Adipose tissue (tissue), 3 donors: Measurements from ENCODE around the gene IGSF6. TPM values are rescaled to one million over a fixed set of nuclear protein-coding genes. Genes with fewer than 3 reads are reported as not detected.
"Not testable (repeated sequence)": the region's sequence is repeated elsewhere in the genome, so short reads cannot be mapped to it uniquely, and the experiment has no call there.

Experiments
- H3K27ac ChIP-seq: one replicate; pipeline ENCODE4 v1.5.1; 2013; ENCODE audit warnings: low read depth, low read length
- WGBS, 3 donors: extraction: QIAGEN DNeasy Blood & Tissue Kit; methylation state at CpG; one replicate each; pipeline ENCODE4 v1.1.7; 2013; 5-methylcytosine and 5-hydroxymethylcytosine counted together
- polyA plus RNA-seq, 3 donors: library from polyadenylated mRNA; stranded (reverse); fragments of 200-250 nt; gene quantifications; one replicate each; pipeline ENCODE4 v1.2.3, GENCODE V29; 2013
- donor health status: healthy with polysubstance abuse.
- donor health status: Bipolar disorder and iron deficiency.
- donor health status: healthy.

The IGSF6 gene
- polyA plus RNA-seq, 3 donors: 0.32 to 4.6 (median 3.8) TPM

DNA sequence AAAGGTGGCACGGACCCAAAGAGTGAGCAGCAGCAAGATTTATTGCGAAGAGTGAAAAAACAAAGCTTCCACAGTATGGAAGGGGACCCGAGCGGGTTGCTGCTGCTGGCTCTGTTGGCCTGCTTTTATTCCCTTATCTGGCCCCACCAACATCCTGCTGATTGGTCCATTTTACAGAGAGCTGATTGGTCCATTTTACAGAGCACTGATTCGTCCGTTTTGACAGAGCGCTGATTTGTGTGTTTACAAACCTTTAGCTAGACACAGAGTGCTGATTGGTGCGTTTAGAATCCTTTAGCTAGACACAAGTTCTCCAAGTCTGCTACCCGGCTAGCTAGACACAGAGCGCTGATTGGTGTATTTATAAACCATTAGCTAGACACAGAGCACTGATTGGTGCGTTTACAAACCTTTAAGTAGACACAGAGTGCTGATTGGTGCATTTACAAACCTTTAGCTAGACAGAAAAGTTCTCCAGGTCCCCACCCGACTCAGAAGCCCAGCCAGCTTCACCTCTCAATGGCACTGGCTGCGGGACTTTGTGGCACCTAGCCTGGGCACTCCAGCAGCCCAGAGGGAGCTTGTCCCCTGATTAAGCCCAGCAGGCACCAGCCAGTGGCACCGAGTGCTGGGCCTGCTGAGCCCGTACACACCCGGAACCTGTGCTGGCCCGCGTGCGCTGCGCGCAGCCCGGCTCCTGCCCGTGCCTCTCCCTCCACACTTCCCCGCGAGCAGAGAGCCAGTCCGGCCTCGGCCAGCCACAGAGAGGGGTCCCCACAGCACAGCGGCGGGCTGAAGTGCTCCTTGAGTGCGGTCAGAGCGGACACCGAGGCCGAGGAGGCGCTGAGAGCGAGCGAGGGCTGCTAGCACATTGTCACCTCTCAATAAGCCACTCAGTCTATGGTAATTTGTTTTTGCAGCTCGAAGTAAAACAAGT, 15.1 kb downstream of the IGSF6 start:
- WGBS, 3 donors: 94 to 96% (median 95%) methylated on average over 28 to 37 of the region's 37 CpGs
- H3K27ac ChIP-seq: no peak overlapping the region

DNA sequence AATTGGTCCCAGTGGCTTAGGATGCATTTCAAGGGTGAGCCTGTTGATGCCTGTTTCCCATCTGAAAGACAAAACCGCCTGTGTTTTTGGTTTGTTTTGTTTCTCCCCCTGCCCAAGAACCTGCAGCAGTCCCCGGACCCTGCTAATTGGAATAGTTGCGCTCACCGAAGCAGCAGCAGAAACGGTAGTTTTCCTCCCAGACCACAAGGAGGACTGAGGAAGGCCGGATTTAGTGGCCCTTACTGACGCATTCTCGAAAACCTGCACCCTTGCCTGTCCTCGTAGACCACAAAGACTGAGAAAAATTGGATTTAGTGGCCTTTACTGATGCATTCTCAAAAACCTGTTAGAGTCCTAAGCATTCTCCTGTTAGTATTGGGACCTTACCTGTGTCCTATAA, 16.7 kb downstream of the IGSF6 start:
- WGBS, 3 donors: 95 to 98% (median 96%) methylated on average over 9 of the region's 9 CpGs
- not testable (repeated sequence) for H3K27ac ChIP-seq

DNA sequence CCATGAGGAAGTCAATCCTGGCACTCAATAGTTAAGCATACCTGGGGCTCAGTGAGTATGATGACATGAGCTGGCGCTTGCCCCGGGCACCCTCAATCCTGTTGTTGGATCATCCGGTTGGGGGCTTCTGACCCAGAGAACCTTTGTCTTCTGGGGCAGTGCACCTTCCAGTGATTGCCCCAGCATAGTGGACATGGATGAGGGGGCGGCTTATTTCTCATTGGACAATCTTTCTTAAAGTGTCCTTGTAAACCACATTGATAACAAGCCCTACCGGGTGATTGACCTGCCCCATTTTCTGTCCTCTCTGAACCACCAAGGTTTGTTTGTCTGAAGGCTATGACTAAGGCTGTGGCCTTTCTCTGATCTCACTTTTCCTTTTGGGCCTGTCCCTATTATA, 18.2 kb downstream of the IGSF6 start:
- 86 to 95% (median 92%) methylated on average over 5 of the region's 5 CpGs for WGBS, 3 donors
- H3K27ac ChIP-seq: no peak overlapping the region

DNA sequence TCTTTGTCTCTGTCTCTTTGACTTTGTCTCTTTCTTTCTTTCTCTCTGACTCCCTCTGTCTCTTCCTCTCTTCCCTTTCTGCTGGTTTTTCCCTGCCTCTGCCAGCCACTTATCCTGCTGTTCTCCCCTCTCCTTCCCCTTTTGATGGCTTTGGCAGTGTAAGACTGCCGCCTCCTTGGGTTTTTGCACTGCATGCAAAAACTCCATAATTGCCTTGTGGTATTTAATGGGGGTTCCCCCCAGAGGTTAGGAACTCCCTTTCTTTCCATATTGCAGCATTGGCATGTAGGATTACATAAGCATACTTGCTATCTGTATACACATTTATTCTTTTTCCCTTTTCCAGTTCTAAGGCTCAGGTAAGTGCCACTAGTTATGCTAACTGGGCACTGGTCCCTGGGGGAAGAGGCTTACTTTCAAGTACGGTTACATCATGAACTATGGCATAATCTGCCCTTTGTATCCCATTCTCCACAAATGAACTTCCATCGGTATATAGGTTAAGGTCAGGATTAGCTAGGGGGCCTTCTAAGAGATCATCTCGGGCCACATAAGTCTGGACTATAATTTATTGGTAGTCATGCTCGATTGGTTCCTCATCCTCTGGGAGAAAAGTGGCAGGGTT, 20.3 kb downstream of the IGSF6 start:
- WGBS, 3 donors: 72 to 84% (median 76%) methylated on average over 5 of the region's 5 CpGs
- not testable (repeated sequence) for H3K27ac ChIP-seq

DNA sequence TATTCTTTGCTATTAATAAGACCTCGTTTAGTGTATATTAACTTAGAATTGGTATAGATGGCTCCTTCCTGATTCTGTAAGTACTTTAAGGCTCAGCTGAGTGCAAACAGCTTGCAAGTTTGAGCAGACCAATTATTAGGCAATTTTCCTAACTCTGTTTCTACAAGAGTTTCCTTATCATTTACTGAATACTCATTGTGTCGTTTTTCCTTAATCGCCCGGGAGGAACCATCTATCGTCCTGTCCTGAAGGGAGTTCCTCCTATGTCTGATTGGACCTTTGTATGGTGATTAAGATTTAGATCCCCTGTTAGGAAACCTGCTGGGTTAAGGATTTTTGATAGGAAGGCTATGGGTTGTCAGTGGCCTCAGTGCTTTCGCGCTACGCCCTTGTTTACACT, 21.0 kb downstream of the IGSF6 start:
- H3K27ac ChIP-seq: not testable (repeated sequence)
- WGBS, 3 donors: 69 to 79% (median 75%) methylated on average over 8 of the region's 8 CpGs

DNA sequence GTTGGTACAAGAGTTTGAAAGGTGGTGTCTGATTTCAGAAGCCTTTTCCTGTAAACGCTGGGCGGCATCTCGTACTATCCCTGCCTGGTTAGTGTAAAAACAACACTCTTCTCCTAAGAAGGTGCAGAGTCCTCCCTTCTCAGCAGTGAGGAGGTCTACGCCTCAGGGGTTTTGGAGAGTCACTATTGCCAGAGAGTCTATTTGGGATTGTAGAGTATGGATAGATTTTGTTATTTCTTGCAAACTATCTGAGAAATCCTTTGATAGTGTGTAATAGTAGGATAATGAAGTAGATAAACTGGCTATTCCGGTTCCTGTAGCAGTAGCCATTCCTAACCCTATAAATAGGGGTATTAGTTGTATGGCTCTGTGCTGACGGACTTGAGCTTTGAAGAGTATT, 21.5 kb downstream of the IGSF6 start:
- 76 to 84% (median 83%) methylated on average over 6 of the region's 6 CpGs for WGBS, 3 donors
- H3K27ac ChIP-seq: not testable (repeated sequence)

DNA sequence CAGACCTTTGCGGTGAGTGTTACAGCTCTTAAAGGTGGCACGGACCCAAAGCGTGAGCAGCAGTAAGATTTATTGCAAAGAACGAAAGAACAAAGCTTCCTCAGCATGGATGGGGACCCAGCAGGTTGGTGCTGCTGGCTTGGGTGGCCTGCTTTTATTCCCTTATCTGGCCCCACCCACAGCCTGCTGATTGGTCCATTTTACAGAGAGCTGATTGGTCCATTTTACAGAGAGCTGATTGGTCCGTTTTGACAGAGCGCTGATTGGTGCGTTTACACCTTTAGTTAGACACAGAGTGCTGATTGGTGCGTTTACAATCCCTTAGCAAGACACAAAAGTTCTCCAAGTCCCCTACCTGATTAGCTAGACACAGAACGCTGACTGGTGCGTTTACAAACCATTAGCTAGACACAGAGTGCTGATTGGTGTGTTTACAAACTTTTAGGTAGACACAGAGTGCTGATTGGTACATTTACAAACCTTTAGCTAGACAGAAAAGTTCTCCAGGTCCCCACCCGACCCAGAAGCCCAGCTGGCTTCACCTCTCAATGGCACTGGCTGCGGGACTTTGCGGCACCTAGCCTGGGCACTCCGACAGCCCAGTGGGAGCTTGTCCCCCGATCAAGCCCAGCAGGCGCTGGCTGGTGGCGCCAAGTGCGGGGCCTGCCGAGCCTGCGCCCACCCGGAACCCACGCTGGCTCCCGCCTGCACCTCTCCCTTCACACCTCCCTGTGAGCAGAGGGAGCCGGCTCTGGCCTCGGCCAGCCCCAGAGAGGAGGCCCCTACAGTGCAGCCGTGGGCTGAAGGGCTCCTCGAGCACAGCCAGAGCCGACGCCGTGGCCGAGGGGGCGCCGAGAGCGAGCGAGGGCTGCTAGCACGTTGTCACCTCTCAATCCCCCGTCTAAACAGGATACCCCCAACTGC, 22.5 kb downstream of the IGSF6 start:
- 98% methylated on average over 35 to 37 of the region's 37 CpGs for WGBS, 3 donors
- not testable (repeated sequence) for H3K27ac ChIP-seq

DNA sequence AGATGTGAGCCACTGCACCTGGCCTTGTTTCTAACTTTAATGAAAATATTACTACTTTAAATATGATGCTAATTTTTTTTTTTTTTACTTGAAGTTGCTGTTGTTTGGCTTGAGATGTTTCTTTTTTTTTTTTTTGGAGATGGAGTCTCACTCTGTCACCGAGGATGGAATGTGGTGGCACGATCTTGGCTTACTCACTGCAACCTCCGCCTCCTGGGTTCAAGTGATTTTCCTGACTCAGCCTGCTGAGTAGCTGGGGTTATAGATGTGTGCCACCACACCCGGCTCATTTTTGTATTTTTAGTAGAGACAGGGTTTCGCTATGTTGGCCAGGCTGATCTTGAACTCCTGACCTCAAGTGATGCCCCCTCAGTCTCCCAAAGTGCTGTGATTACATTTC, 23.6 kb downstream of the IGSF6 start:
- no peak overlapping the region for H3K27ac ChIP-seq
- WGBS, 3 donors: 96 to 97% (median 96%) methylated on average over 5 of the region's 5 CpGs

DNA sequence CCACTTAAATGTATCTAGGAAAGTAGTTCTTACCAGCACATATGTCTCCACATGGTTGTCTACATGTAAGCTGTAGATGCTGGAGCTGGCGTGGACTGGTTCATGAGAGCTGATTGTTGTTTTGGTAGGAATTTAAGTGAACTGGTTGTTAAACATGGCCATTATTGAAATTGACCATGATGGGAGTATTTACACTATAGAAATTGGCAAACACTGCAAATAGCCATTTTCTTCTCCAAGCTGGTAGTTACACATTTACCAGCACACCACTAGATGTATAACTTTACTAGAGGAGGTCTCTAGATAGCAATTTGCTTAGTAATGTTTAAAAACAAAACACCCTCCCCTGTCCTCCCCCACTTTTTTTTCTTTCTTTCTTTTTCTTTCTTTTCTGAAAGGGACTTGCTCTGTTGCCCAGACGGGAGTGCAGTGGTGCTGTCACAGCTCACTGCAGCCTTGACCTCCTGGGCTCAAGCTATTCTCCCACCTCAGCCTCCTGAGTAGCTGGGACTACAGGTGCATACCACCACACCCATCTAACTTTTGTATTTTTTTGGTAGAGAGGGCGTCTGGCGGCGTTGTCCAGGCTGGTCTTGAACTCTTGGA, 24.2 kb downstream of the IGSF6 start:
- H3K27ac ChIP-seq: no peak overlapping the region
- 96 to 100% (median 98%) methylated on average over 5 of the region's 5 CpGs for WGBS, 3 donors

DNA sequence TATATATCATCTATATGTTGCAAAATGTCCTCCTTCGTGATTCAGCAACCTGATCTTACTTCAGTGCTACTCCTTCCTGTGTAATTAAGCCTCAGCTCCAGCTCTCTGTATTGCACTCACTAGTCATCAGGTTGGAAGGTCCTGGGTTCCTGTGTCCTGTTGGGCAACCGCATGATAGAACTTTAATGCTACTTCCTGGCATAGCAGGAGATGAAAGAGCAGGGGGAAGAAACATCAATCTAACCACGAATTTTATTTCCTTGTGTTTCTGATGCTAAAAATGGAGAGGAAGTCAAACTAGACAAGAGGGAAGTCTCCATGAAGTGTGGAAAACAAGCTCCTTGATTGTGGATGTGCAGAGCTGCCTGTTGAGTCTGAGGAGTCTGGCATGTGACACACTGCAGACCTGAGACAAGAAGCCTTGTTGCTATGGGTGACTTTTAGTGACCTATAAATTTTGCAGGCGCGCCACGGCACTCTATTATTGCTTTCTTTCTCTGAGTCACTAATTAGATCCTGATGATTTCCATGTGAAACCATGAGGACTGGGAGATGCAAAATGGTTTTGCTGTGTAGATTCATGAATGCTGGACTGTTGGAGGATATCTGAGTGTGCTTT, 25.6 kb downstream of the IGSF6 start:
- 23 to 70% (median 32%) methylated on average over 6 of the region's 6 CpGs for WGBS, 3 donors
- no peak overlapping the region for H3K27ac ChIP-seq

DNA sequence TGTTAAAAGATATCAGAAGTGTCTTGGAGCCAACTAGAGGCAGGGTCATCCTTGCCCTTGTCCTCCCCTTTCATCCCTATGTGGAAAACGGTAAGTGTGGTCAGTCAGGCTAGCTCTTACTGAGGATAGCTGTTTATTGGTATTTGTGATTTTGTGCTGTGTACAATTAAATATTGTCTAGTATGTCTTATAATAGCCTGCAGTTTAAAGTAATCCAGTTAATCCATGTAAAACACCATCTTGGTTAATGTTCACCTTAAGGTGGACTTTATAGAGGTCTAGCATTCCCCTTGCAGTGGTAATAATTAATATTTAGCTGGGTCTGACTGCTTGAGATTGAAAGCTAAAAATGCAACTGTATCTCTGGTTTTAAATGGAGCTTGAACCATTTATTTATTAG, 27.4 kb downstream of the IGSF6 start:
- H3K27ac ChIP-seq: no peak overlapping the region
- 73 to 84% (median 74%) methylated on average over 1 of the region's 1 CpG for WGBS, 3 donors

DNA sequence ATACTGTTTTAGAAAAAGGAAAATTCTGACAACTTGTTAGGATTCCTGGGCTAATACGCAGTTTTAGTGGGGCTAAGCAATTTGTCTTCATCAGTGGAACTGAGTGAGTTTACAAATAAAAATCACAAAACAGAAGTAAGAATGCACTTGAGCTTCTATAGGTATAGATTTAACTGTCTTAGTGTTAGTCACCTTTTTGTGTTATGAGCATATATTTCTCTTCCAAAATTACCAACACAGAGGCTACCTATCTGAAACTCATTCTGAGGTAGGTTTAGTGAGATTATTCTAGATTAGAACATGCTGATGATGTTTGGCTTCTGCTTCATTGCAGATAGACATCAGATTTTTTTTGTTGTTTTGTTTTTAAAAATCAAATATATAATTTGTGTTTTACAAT, 29.9 kb downstream of the IGSF6 start:
- no peak overlapping the region for H3K27ac ChIP-seq
- 93 to 98% (median 98%) methylated on average over 1 of the region's 1 CpG for WGBS, 3 donors

DNA sequence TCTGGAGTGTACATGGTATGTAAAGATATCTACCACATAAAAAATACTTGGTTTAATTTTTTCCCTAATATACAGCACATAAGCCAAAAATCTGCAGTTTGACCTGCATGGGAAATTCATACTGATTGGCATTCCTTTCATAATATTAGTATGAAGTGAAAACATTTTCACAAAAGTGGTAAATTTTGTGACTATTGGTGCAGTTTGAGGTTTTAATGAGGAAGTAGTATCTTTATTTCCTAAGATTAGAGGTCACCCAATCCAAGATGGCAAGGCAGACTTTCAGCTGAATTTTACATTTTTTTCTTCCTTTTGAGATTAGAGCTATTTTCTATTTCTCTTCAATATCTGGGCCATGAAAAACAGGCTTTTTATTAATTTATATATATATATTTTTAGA, 31.8 kb downstream of the IGSF6 start:
- no peak overlapping the region for H3K27ac ChIP-seq

DNA sequence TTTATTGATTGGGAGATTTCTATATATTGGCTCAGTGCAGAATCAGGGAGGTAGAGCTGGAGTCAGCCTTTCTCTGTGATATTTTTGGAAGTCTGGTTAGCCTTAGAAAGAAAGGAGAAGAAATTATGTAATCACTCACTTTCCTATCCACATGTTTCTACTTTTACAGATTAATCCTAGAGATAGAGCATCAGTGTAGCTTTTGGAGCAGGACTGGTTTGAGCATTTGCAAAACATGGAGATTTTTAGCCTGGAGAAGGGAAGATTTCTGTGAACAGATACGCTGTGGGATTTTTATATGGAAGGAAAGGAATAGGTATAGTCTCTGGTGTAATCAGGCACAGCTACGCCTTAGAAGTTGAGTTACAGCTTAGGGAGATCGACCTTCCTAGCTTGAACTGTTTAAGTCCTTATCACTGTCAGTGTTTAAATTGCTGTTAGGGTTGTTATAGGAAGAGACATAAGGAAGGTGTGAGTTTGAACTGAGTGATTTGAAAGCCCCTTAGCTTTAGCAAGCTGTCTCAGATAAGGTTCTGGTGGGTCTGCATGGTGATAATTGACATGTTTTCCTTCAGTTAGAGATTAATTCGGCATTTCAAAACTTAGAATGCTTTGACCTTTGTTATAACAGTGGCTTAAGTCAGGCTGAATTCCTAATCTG, 32.5 kb downstream of the IGSF6 start:
- H3K27ac ChIP-seq: no peak overlapping the region
- WGBS, 3 donors: 89 to 93% (median 90%) methylated on average over 4 of the region's 4 CpGs

DNA sequence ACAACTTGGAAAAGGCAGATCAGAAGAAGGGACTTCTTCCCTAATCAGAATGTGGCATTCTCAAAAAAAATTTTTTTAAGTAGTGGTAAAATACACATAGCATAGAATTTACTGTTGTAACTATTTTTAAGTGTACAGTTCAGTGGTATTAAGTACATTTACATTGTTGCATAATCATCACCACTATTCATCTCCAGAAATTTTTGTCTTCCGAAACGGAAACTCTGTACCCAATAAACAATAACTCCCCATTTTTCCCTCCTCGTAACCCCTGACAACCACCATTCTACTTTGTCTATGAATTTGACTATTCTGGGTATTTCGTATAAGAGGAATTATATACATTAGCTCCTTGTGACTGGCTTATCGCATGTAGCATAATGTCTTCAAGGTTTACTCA, 34.1 kb downstream of the IGSF6 start:
- no peak overlapping the region for H3K27ac ChIP-seq
- 90 to 96% (median 94%) methylated on average over 5 of the region's 5 CpGs for WGBS, 3 donors

DNA sequence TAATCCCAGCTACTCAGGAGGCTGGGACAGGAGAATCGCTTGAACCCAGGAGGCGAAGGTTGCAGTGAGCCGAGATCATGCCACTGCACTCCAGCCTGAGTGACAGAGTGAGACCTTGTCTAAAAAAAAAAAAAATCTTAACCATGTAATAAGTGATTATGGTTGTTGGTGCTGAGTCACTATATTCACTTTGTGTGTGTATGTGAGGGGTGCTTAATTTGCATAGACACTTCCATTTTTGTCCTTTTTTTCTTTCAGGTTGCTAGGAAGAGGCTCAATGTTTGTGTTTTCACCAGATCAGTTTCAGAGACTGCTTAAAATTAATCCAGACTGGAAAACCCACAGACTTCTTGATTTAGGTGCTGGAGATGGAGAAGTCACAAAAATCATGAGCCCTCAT, 34.8 kb downstream of the IGSF6 start:
- H3K27ac ChIP-seq: no peak overlapping the region
- 84 to 93% (median 92%) methylated on average over 3 of the region's 3 CpGs for WGBS, 3 donors

DNA sequence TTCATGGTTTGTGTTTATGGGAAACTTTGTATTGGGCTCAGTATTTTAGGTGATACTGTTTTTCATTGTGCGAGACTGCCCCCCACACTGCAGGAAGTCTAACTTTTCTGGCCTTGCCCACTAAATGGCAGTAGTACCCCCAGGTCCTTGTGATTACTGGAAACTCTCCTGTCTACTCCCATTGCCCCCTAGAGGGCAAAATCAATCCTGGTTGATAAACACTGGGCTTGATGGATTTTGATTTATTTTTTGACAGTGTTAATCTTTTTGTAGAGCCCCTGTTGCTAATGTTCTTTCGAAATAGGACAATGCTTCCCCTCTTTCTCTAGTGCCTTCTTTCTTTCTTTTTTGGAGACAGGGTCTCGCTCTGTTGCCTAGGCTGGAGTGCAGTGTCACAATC, 37.5 kb downstream of the IGSF6 start:
- H3K27ac ChIP-seq: no peak overlapping the region
- WGBS, 3 donors: 94 to 96% (median 95%) methylated on average over 3 of the region's 3 CpGs

DNA sequence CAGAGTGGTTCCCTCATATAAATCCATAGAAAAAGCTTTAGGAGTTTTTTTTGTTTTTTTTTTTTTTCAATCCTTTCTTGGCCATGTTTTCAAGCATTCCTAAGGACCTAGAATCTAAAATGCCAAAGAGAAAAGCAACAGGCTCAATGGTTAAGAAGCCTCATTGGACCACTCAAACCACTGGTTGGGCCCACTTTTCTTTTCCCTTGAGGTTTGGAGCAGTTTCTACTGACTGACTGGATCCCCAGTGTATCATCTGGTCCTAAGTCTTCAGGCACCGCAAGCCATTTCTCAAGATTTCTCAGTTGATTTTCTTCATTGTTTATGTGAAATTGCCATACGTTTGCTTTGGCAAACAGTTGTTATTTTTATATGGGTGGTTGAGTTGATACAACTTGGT, 38.6 kb downstream of the IGSF6 start:
- H3K27ac ChIP-seq: no peak overlapping the region
- 89 to 96% (median 93%) methylated on average over 2 of the region's 2 CpGs for WGBS, 3 donors
